GM23338 (cell line): ENCODE measurements around the gene UBE2C. TPM values are rescaled to one million over a fixed set of nuclear protein-coding genes. Genes with fewer than 3 reads are reported as not detected.

ENCODE experiments used
- ATAC-seq: fragments of 200-7000 bp; cut with Tn5 transposase; 3 replicates; pipeline ENCODE4 v1.9.1; 2020
- DNase-seq: peaks from one replicate; pipeline ENCODE4 v3.0.0-alpha.2; 2015; ENCODE audit warnings: low spot score
- H2AFZ ChIP-seq: fragments of 200-600 bp; sonication (generic); 2 replicates; pipeline ENCODE4 v1.8.0; 2016; ENCODE audit warnings: antibody characterized with exemption, mild to moderate bottlenecking, moderate library complexity
- H3F3A ChIP-seq: fragments of 200-600 bp; sonication (generic); replicated peaks from 2 replicates; pipeline ENCODE4 v1.8.0; 2017; ENCODE audit warnings: antibody characterized with exemption, mixed run types, low read depth
- H3K27ac ChIP-seq: fragments of 200-600 bp; sonication (generic); 2 replicates; pipeline ENCODE4 v1.6.1; 2016; ENCODE audit warnings: low read depth
- H3K27me3 ChIP-seq: fragments of 200-600 bp; sonication (generic); 2 replicates; pipeline ENCODE4 v1.8.0; 2016; ENCODE audit warnings: mild to moderate bottlenecking, mixed run types, moderate library complexity; ENCODE audit not compliant: insufficient read depth
- H3K36me3 ChIP-seq: fragments of 200-600 bp; sonication (generic); 2 replicates; pipeline ENCODE4 v1.8.0; 2016; ENCODE audit warnings: mild to moderate bottlenecking; ENCODE audit not compliant: insufficient read depth
- H3K4me1 ChIP-seq: fragments of 200-600 bp; sonication (generic); 2 replicates; pipeline ENCODE4 v1.8.0; 2016; ENCODE audit warnings: mild to moderate bottlenecking, moderate library complexity; ENCODE audit not compliant: insufficient read depth
- H3K4me2 ChIP-seq: fragments of 200-600 bp; sonication (generic); 2 replicates; pipeline ENCODE4 v1.7.1; 2017; ENCODE audit warnings: mixed run types
- H3K4me3 ChIP-seq: fragments of 200-600 bp; sonication (generic); 2 replicates; pipeline ENCODE4 v1.6.1; 2016; ENCODE audit warnings: mixed run types
- H3K79me2 ChIP-seq: fragments of 200-600 bp; sonication (generic); replicated peaks from 2 replicates; pipeline ENCODE4 v1.8.0; 2017; ENCODE audit warnings: mild to moderate bottlenecking; ENCODE audit not compliant: insufficient read depth
- H3K9me2 ChIP-seq: fragments of 200-600 bp; sonication (generic); 2 replicates; pipeline ENCODE4 v1.8.0; 2017; ENCODE audit not compliant: insufficient read depth
- H4K20me1 ChIP-seq: fragments of 200-600 bp; sonication (generic); replicated peaks from 2 replicates; pipeline ENCODE4 v1.8.0; 2017; ENCODE audit warnings: mild to moderate bottlenecking; ENCODE audit not compliant: insufficient read depth
- H3K27ac Mint-ChIP-seq: 2 replicates; pipeline ENCODE4 v1.8.0; 2020; ENCODE audit warnings: inconsistent platforms, mild to moderate bottlenecking, moderate library complexity, mixed read lengths
- H3K27me3 Mint-ChIP-seq: 3 replicates; pipeline ENCODE4 v1.8.0; 2022; ENCODE audit warnings: low read depth, mild to moderate bottlenecking, moderate library complexity, mixed read lengths, inconsistent platforms; ENCODE audit not compliant: insufficient read depth, poor library complexity
- H3K36me3 Mint-ChIP-seq: 3 replicates; pipeline ENCODE4 v1.8.0; 2021; ENCODE audit warnings: low read depth, mild to moderate bottlenecking, inconsistent platforms, moderate library complexity, mixed read lengths
- H3K4me1 Mint-ChIP-seq: 3 replicates; pipeline ENCODE4 v1.8.0; 2020; ENCODE audit warnings: mild to moderate bottlenecking, inconsistent platforms, mixed read lengths
- H3K4me3 Mint-ChIP-seq: 3 replicates; pipeline ENCODE4 v1.8.0; 2021; ENCODE audit warnings: moderate library complexity, mild to moderate bottlenecking, inconsistent platforms, mixed read lengths
- H3K9me3 Mint-ChIP-seq: 3 replicates; pipeline ENCODE4 v1.8.0; 2020; ENCODE audit warnings: moderate library complexity, mild to moderate bottlenecking, inconsistent platforms, mixed read lengths
- CREB1 ChIP-seq: fragments of 250-450 bp; sonication (Bioruptor Pico); IDR thresholded peaks from 2 replicates; pipeline ENCODE4 v1.5.0; 2020; ENCODE audit warnings: low read depth, mild to moderate bottlenecking, moderate library complexity
- EZH2 ChIP-seq: fragments of 200-600 bp; sonication (generic); IDR thresholded peaks from one replicate; pipeline ENCODE4 v1.8.0; 2017; ENCODE audit warnings: antibody characterized with exemption, mild to moderate bottlenecking, low read depth; ENCODE audit not compliant: unreplicated experiment
- EZH2phosphoT487 ChIP-seq: fragments of 200-600 bp; sonication (generic); IDR thresholded peaks from one replicate; pipeline ENCODE4 v1.8.1; 2018; ENCODE audit warnings: antibody characterized with exemption; ENCODE audit not compliant: unreplicated experiment
- JUNB ChIP-seq: IDR thresholded peaks from one replicate; pipeline ENCODE4 v1.6.1; 2016; ENCODE audit warnings: antibody characterized with exemption; ENCODE audit not compliant: unreplicated experiment
- NANOG ChIP-seq: IDR thresholded peaks from 2 replicates; pipeline ENCODE4 v1.6.1; 2016; ENCODE audit warnings: antibody characterized with exemption, borderline replicate concordance
- POLR2AphosphoS5 ChIP-seq: IDR thresholded peaks from 2 replicates; pipeline ENCODE4 v1.6.1; 2016; ENCODE audit warnings: antibody characterized with exemption, low read depth
- STAT1 ChIP-seq: IDR thresholded peaks from one replicate; pipeline ENCODE4 v1.6.1; 2016; ENCODE audit warnings: antibody characterized with exemption; ENCODE audit not compliant: unreplicated experiment
- ZNF114 ChIP-seq: fragments of 250-450 bp; sonication (Bioruptor Pico); IDR thresholded peaks from 2 replicates; pipeline ENCODE4 v1.5.0; 2020; ENCODE audit warnings: mild to moderate bottlenecking, moderate library complexity
- ZNF331 ChIP-seq: fragments of 250-450 bp; sonication (Bioruptor Pico); IDR thresholded peaks from 2 replicates; pipeline ENCODE4 v1.5.0; 2020; ENCODE audit warnings: low read depth, mild to moderate bottlenecking, moderate library complexity
- polyA plus RNA-seq: library from polyadenylated mRNA; unstranded; fragments of >200 nt; fragmentation: Nextera tagmentation; extraction: Ambion mirVana; gene quantifications from 2 replicates; pipeline ENCODE4 v1.2.1, GENCODE V29; 2016
- total RNA-seq: library from RNA; depleted of rRNA; stranded (reverse); fragments of >200 nt; shearing (Covaris generic); gene quantifications from 2 replicates; pipeline ENCODE4 v1.2.3, GENCODE V29; 2014
- TF ChIP-seq, protein P1 (sequence below): IDR thresholded peaks from 2 replicates; pipeline ENCODE4 v1.6.1; 2016; ENCODE audit warnings: antibody characterized with exemption
- TF ChIP-seq, protein P2 (sequence below): IDR thresholded peaks from one replicate; pipeline ENCODE4 v1.6.1; 2018; ENCODE audit warnings: antibody characterized with exemption; ENCODE audit not compliant: unreplicated experiment
- TF ChIP-seq, protein P3 (sequence below): fragments of 250-450 bp; sonication (Bioruptor Pico); IDR thresholded peaks from 2 replicates; pipeline ENCODE4 v1.5.0; 2020; ENCODE audit warnings: mild to moderate bottlenecking, moderate library complexity
- TF ChIP-seq, protein P4 (sequence below), 2 experiments: fragments of 200-600 bp in 1 of 2; sonication (generic) in 1 of 2; conservative IDR thresholded peaks; 2 replicates each; pipeline versions ENCODE4 v1.5.1 to v1.6.1; 2016 to 2017; ENCODE audit warnings: antibody characterized with exemption in 2 of 2, low read depth in 2 of 2, mild to moderate bottlenecking in 2 of 2, moderate library complexity in 1 of 2

Gene UBE2C
- total and polyA plus RNA-seq, 2 experiments from 2014 or later, result 247 to 698 TPM

DNA sequence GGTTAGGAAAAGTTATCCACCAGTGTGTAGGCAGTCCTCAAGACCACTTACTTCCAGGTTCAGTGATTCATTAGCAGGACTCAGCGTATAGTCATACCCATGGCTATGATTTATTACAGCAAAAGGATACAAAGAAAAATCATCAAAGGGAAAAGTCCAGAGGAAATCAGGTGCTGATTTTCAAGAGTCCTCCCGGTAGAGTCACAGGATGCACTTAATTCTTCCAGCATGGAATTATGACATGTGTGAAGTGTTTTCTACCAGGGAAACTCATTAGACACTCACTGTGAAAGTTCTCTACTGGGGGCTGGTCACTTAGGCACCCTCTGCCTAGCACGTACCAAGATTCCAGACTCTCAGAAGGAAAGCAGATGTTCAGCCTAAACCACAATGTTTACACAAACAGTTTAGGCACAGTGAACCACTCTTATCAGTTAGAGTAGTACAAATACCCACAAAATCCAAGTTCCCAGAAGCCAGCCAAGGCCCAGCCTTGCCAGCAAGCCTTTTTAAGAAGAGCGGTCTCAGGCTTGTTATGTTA lies 31.0 kb upstream of the UBE2C start:
- H3K36me3 Mint-ChIP-seq, result no peaks in the 10 kb centered on the region
- H3K9me2 ChIP-seq, result no peaks in the 10 kb centered on the region
- no peaks in the 10 kb centered on the region for H3F3A ChIP-seq
- no peaks in the 10 kb centered on the region for H3K4me1 ChIP-seq
- no peak overlapping the region for H3K4me3 ChIP-seq
- ATAC-seq (no peak), DNase-seq (no peak)
- no peaks in the 10 kb centered on the region for H3K79me2 ChIP-seq
- H3K27ac Mint-ChIP-seq, result no peak overlapping the region
- peak overlapping the region; percentile 56; the same call in 1 of the 2 replicates for H2AFZ ChIP-seq
- no peaks in the 10 kb centered on the region for H3K4me1 Mint-ChIP-seq
- H4K20me1 ChIP-seq, result no peaks in the 10 kb centered on the region
- no peaks in the 10 kb centered on the region for H3K27me3 ChIP-seq
- no peak overlapping the region for H3K4me2 ChIP-seq
- H3K4me3 Mint-ChIP-seq, result no peak overlapping the region
- TF ChIP-seq, protein P1, sequence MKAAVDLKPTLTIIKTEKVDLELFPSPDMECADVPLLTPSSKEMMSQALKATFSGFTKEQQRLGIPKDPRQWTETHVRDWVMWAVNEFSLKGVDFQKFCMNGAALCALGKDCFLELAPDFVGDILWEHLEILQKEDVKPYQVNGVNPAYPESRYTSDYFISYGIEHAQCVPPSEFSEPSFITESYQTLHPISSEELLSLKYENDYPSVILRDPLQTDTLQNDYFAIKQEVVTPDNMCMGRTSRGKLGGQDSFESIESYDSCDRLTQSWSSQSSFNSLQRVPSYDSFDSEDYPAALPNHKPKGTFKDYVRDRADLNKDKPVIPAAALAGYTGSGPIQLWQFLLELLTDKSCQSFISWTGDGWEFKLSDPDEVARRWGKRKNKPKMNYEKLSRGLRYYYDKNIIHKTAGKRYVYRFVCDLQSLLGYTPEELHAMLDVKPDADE, result no peak
- TF ChIP-seq EZH2 (no peak), STAT1 (no peak), JUNB (no peak), ZNF114 (CRISPR knock-in tag) (no peak), CREB1 (no peak), EZH2phosphoT487 (no peak), ZNF331 (CRISPR knock-in tag) (no peak), POLR2AphosphoS5 (no peak), NANOG (no peak)
- TF ChIP-seq, protein P2, sequence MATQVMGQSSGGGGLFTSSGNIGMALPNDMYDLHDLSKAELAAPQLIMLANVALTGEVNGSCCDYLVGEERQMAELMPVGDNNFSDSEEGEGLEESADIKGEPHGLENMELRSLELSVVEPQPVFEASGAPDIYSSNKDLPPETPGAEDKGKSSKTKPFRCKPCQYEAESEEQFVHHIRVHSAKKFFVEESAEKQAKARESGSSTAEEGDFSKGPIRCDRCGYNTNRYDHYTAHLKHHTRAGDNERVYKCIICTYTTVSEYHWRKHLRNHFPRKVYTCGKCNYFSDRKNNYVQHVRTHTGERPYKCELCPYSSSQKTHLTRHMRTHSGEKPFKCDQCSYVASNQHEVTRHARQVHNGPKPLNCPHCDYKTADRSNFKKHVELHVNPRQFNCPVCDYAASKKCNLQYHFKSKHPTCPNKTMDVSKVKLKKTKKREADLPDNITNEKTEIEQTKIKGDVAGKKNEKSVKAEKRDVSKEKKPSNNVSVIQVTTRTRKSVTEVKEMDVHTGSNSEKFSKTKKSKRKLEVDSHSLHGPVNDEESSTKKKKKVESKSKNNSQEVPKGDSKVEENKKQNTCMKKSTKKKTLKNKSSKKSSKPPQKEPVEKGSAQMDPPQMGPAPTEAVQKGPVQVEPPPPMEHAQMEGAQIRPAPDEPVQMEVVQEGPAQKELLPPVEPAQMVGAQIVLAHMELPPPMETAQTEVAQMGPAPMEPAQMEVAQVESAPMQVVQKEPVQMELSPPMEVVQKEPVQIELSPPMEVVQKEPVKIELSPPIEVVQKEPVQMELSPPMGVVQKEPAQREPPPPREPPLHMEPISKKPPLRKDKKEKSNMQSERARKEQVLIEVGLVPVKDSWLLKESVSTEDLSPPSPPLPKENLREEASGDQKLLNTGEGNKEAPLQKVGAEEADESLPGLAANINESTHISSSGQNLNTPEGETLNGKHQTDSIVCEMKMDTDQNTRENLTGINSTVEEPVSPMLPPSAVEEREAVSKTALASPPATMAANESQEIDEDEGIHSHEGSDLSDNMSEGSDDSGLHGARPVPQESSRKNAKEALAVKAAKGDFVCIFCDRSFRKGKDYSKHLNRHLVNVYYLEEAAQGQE, result no peak
- TF ChIP-seq, protein P3, sequence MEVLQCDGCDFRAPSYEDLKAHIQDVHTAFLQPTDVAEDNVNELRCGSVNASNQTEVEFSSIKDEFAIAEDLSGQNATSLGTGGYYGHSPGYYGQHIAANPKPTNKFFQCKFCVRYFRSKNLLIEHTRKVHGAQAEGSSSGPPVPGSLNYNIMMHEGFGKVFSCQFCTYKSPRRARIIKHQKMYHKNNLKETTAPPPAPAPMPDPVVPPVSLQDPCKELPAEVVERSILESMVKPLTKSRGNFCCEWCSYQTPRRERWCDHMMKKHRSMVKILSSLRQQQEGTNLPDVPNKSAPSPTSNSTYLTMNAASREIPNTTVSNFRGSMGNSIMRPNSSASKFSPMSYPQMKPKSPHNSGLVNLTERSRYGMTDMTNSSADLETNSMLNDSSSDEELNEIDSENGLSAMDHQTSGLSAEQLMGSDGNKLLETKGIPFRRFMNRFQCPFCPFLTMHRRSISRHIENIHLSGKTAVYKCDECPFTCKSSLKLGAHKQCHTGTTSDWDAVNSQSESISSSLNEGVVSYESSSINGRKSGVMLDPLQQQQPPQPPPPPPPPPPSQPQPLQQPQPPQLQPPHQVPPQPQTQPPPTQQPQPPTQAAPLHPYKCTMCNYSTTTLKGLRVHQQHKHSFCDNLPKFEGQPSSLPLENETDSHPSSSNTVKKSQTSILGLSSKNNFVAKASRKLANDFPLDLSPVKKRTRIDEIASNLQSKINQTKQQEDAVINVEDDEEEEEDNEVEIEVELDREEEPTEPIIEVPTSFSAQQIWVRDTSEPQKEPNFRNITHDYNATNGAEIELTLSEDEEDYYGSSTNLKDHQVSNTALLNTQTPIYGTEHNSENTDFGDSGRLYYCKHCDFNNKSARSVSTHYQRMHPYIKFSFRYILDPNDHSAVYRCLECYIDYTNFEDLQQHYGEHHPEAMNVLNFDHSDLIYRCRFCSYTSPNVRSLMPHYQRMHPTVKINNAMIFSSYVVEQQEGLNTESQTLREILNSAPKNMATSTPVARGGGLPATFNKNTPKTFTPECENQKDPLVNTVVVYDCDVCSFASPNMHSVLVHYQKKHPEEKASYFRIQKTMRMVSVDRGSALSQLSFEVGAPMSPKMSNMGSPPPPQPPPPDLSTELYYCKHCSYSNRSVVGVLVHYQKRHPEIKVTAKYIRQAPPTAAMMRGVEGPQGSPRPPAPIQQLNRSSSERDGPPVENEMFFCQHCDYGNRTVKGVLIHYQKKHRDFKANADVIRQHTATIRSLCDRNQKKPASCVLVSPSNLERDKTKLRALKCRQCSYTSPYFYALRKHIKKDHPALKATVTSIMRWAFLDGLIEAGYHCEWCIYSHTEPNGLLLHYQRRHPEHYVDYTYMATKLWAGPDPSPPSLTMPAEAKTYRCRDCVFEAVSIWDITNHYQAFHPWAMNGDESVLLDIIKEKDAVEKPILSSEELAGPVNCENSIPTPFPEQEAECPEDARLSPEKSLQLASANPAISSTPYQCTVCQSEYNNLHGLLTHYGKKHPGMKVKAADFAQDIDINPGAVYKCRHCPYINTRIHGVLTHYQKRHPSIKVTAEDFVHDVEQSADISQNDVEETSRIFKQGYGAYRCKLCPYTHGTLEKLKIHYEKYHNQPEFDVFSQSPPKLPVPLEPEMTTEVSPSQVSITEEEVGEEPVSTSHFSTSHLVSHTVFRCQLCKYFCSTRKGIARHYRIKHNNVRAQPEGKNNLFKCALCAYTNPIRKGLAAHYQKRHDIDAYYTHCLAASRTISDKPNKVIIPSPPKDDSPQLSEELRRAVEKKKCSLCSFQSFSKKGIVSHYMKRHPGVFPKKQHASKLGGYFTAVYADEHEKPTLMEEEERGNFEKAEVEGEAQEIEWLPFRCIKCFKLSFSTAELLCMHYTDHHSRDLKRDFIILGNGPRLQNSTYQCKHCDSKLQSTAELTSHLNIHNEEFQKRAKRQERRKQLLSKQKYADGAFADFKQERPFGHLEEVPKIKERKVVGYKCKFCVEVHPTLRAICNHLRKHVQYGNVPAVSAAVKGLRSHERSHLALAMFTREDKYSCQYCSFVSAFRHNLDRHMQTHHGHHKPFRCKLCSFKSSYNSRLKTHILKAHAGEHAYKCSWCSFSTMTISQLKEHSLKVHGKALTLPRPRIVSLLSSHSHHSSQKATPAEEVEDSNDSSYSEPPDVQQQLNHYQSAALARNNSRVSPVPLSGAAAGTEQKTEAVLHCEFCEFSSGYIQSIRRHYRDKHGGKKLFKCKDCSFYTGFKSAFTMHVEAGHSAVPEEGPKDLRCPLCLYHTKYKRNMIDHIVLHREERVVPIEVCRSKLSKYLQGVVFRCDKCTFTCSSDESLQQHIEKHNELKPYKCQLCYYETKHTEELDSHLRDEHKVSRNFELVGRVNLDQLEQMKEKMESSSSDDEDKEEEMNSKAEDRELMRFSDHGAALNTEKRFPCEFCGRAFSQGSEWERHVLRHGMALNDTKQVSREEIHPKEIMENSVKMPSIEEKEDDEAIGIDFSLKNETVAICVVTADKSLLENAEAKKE (CRISPR knock-in tag), result no peak
- TF ChIP-seq, protein P4, sequence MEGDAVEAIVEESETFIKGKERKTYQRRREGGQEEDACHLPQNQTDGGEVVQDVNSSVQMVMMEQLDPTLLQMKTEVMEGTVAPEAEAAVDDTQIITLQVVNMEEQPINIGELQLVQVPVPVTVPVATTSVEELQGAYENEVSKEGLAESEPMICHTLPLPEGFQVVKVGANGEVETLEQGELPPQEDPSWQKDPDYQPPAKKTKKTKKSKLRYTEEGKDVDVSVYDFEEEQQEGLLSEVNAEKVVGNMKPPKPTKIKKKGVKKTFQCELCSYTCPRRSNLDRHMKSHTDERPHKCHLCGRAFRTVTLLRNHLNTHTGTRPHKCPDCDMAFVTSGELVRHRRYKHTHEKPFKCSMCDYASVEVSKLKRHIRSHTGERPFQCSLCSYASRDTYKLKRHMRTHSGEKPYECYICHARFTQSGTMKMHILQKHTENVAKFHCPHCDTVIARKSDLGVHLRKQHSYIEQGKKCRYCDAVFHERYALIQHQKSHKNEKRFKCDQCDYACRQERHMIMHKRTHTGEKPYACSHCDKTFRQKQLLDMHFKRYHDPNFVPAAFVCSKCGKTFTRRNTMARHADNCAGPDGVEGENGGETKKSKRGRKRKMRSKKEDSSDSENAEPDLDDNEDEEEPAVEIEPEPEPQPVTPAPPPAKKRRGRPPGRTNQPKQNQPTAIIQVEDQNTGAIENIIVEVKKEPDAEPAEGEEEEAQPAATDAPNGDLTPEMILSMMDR (conservative IDR thresholded peaks at IDR 0.05; ENCODE audit: low read depth in 2 of 2), result no peak
- no peak overlapping the region for H3K27ac ChIP-seq
- no peaks in the 10 kb centered on the region; the same call in 2 of the 3 replicates for H3K9me3 Mint-ChIP-seq
- peaks cover 2% of the 10 kb centered on the region for H3K27me3 Mint-ChIP-seq
- H3K36me3 ChIP-seq, result no peaks in the 10 kb centered on the region
